CD4-positive, alpha-beta T cell treated with Interleukin-4 for 1 hour (primary cell): ENCODE data around the gene ASPA.
"Not testable (repeated sequence)": the region's sequence is repeated elsewhere in the genome, so short reads cannot be mapped to it uniquely, and the experiment has no call there.

ENCODE experiments used
- DNase-seq, 2 donors: peaks; one replicate each; pipeline ENCODE4 v3.0.0-alpha.2; 2020 to 2022

Gene ASPA

GRCh38 chr17:3475812-3476610 is at the start of gene ASPA:
Gene ASPA, plus strand, starts transcription at chr17:3475997. Its CDS starts 163 bp downstream, at chr17:3476160.
- DNase-seq, result no peak

- peak; percentile 6 to 14 for DNase-seq
Observed at GRCh38 chr17:3433215-3433614, 42.6 kb upstream of the ASPA start.

GRCh38 chr17:3433741-3434140 is 42.1 kb upstream of the ASPA start, which contains the start of gene OR1E2:
Gene OR1E2, minus strand, starts transcription at chr17:3433841. Its CDS starts 0 bp downstream, at chr17:3433841.
- DNase-seq, result no peak

GRCh38 chr17:3438368-3438767 is 37.4 kb upstream of the ASPA start:
- DNase-seq, result no peak

GRCh38 chr17:3440451-3440850 is 35.3 kb upstream of the ASPA start:
- no peak for DNase-seq

GRCh38 chr17:3447625-3448024 is 28.2 kb upstream of the ASPA start:
- DNase-seq, result no peak

- DNase-seq, result no peak
Observed at GRCh38 chr17:3448059-3448665, 27.6 kb upstream of the ASPA start.

GRCh38 chr17:3466355-3466754 is 9.4 kb upstream of the ASPA start:
- not testable (repeated sequence) for DNase-seq

GRCh38 chr17:3469529-3469928 is 6.3 kb upstream of the ASPA start:
- DNase-seq, result no peak

GRCh38 chr17:3471599-3471998 is 4.2 kb upstream of the ASPA start, which contains the start of gene SPATA22:
Gene SPATA22, minus strand, starts transcription at chr17:3471819. Its CDS starts 2,494 bp downstream, at chr17:3469325.
- DNase-seq, result no peak

GRCh38 chr17:3472137-3472536 is 3.7 kb upstream of the ASPA start:
- no peak for DNase-seq

- DNase-seq, result no peak
Observed at GRCh38 chr17:3474212-3474611, 1.6 kb upstream of the ASPA start.

- no peak for DNase-seq
Observed at GRCh38 chr17:3475251-3475685, 529 bp upstream of the ASPA start.

GRCh38 chr17:3479988-3480387 is 4.2 kb downstream of the ASPA start:
- no peak for DNase-seq

GRCh38 chr17:3482852-3483251 is 7.1 kb downstream of the ASPA start:
- no peak for DNase-seq

GRCh38 chr17:3485481-3486068 is 9.8 kb downstream of the ASPA start:
- no peak for DNase-seq

- DNase-seq, result no peak
Observed at GRCh38 chr17:3497101-3497500, 21.3 kb downstream of the ASPA start.

- DNase-seq, result no peak
Observed at GRCh38 chr17:3501344-3501743, 25.5 kb downstream of the ASPA start.

GRCh38 chr17:3502466-3502865 is 26.7 kb downstream of the ASPA start:
- DNase-seq, result no peak

- no peak for DNase-seq
Observed at GRCh38 chr17:3503285-3503684, 27.5 kb downstream of the ASPA start.

GRCh38 chr17:3505008-3505407 is 29.2 kb downstream of the ASPA start:
- no peak for DNase-seq

- DNase-seq, result no peak
Observed at GRCh38 chr17:3506054-3506453, 30.3 kb downstream of the ASPA start.

GRCh38 chr17:3507071-3507470 is 31.3 kb downstream of the ASPA start:
- DNase-seq, result no peak

- no peak for DNase-seq
Observed at GRCh38 chr17:3507869-3508268, 32.1 kb downstream of the ASPA start.
